CD4-positive, alpha-beta T cell treated with Interleukin-21 for 1 hour (primary cell): Measurements from ENCODE around the gene ARHGAP6.

ENCODE experiments used
- DNase-seq: peaks from one replicate; pipeline ENCODE4 v3.0.0-alpha.2; 2020

ARHGAP6 gene

DNA sequence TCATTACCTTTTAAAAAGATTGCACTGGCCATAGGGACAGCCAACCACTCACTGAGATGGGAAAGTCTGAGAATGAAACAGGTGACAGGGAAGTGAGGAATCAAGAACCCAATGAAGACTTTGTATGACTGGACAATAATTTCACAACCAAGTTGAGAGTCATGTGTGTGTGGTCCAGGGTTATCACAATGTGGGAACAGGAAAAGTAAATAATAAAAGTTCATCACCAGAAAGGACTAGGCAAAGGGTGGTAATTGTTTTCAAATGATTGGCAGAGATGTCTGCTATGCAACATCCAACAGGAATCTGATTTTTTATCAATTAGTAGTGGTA, 243.2 kb downstream of the ARHGAP6 start:
- no peak for DNase-seq

DNA sequence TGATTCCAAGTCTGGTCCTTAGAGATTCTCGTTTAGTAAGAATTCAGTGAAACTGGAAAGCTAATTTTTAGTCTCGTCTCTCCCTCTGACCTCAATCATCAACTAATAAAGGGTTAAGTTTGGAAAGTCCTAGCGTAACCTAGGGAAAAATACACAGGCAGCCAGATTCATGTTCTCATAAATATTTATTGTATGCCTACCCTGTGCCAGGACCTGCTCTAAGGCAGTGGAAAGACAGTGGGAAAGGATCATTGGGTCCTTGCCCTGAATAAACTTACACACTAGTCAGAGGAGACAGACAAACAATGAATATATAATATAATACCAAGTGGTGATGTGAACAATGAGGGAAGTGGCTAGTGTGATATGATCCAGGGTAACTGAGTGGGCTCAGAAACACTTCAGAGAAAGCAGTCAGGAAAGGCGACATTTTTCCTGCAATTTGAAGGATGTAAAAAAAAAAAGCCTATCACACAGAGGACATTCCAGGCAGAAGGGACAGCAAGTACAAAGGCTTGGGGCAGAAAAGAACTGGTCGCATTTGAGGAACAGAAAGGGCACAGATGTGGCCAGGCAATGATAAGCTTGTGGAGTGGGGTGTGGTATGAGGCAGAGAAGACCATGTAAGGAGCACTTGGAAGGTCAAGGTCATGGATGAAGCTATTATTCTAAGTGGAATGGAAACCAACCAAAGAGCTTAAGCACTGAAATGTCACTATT, 243.8 kb downstream of the ARHGAP6 start:
- DNase-seq: no peak

- DNase-seq: no peak
Measured at GRCh38 chrX:11420851-11421250, 244.9 kb downstream of the ARHGAP6 start.

- no peak for DNase-seq
Measured at GRCh38 chrX:11419102-11419501, 246.6 kb downstream of the ARHGAP6 start.

- no peak for DNase-seq
Measured at GRCh38 chrX:11416600-11416999, 249.1 kb downstream of the ARHGAP6 start.

GRCh38 chrX:11414091-11414490, 251.6 kb downstream of the ARHGAP6 start:
- no peak for DNase-seq

DNA sequence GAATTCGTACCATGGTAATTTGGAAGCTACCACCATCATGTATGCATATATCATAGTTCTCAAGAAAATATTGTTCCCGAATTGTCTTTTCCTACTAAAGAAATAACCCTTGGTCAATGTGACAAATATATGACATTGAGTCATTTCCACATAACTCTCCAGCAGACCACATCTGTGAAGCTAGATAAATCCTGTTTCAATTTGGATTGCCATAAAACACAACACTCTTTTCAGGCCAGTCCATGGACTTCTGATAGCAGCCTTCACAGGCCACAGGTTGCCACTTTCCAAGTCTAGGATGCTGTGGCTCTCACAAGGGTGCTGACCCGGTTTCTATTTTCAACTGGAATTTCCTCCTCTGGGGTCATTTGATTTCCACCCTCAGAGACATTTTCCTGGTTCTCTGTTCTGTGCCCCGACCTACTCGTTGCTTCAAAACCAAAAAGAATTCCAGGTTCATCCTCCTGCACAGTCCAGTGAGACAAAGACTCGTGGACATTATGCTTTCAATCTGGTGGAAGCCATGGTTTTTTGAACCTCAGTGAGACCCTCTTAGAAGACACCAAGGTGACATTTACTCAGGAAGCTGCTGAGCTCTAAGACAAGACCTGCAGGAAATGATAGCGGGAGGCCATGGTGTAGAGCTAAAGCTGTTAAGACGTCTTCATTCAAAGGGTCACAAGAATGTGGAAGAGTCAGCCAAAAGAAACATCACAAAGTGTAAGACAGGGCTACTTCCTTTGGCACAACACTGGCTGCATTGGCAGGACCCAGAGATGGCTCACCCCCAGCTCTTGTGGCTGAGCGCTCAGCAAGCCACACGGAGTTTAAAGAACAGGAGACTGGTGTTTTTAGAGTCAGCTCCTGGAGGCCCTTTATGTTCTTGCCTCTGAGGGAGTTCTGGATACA, 252.8 kb downstream of the ARHGAP6 start:
- no peak for DNase-seq

- DNase-seq: no peak
Measured at GRCh38 chrX:11409957-11410356, 255.8 kb downstream of the ARHGAP6 start.

GRCh38 chrX:11408783-11409182, 256.9 kb downstream of the ARHGAP6 start:
- DNase-seq: no peak

GRCh38 chrX:11408109-11408405, 257.7 kb downstream of the ARHGAP6 start:
- no peak for DNase-seq

DNA sequence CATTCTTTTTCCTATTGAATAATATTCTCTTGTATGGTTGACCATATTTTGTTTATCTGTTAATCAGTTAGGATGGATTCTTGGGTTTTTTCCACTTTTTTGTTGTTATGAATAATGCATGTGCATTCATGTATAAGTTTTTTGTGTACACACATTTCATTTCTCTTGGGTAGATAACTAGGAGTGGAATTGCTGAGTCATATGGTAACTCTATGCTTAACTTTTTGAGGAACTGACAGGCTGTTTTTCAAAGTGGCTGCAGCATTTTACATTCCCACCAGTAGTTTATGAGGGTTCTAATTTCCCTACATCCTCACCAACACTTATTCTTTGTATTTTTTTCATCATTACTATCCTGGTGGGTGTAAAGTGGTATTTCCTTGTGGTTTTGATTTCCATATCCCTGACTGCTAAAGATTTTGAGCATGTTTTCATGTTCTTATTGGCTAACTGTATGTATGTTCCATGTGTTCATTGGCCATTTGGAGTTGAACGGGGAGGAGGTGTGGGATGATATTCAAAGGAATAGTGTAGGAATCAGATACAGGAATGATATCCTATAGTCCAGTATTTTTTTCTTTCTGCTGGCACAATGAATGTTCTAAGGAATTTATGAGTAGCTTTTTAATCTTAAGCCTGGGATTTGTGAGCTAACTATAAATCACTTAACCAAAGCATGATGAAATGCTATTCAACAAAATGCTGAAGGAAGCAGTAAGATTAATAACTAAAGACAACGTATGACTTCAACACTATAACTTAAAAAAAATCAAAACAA, 258.2 kb downstream of the ARHGAP6 start:
- DNase-seq: no peak

DNA sequence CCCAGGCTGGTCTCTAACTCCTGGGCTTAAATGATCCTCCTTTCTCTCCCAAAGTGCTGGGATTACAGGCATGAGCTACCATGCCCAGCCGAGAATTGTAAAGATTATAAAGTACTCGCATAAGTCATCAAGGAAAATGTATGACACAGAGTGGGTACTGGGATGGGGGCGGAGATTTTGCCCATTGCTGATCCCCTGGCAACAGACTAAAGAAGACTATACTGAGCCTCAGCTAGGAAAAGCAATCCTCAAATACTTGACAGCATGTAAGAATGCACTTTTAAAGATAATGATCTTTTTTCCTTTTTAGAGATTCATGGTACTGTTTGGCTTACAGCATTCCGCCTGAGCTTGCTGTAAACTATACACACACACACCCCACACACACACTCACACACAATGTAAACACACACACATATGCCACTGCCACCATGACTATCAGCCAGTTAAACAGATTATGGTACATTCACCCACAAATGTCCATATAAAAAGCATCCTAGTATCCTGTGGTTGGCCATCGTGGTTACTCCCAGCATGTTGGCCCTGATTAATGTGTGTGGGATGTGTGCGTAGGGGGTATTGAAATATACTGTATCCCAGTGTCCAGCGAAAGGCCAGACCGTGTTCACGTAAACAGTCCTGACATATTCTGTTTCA, 259.5 kb downstream of the ARHGAP6 start:
- DNase-seq: no peak

DNA sequence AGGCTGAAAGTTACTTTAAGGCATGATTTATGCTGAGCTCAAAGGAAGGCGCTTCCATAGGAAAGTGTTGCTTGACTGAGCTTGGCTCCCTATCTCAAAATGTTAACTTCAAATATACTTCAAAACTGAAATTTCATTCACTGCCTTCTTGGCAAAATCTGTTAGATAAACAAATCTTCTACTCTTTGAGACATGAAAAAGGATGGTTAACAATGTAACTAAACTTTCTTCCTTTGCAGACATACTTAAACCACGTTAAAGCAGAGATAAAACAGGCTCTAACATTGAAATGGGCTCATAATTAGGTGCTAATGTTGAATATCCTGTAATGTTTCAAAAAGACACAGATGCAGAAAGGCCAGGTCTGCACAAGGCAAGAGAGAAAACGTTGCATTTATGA, 262.1 kb downstream of the ARHGAP6 start:
- no peak for DNase-seq

DNA sequence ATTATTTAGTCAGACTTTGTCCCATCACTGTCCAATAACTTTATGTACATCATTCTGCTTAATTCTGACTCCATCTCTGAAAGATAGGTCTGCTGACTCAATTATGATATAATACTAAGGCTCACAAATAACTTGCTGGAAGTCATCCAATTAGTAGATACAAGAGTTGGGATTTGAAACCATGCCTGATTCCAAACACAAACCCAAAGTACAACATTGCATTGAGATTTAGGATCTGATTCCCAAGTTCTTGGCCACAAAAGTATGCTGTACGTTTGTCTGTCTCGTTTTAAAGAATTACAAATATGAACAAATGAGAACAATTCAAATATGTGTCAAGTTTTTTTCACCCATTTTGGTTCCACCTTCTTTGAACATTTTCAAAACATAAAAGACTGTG, 263.8 kb downstream of the ARHGAP6 start:
- DNase-seq: no peak

DNA sequence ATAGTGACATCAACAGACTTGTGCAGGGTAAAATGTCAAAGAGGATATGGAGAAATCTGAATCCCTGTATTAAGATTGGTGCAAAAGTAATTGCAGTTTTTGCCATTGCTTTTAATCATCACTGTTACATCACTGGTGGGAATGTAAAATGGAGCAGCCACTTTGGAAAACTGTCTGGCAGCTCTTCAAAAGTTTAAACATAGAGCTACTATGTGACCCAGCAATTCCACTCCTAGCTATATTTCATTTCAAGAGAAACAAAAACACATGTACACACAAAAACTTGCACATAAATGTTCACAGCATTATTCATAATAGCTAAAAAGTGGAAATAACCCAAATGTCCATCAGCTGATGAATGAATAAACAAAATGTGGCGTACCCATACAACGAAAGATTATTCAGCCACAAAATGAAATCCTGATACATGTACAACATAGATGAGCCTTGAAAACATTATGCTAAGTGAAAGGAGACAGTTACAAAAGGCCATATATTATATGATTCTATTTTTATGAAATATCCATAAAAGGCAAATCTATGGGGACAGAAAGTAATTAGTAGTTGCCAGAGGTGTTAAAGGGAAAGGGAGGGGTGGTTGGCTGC, 266.1 kb downstream of the ARHGAP6 start:
- no peak for DNase-seq

DNA sequence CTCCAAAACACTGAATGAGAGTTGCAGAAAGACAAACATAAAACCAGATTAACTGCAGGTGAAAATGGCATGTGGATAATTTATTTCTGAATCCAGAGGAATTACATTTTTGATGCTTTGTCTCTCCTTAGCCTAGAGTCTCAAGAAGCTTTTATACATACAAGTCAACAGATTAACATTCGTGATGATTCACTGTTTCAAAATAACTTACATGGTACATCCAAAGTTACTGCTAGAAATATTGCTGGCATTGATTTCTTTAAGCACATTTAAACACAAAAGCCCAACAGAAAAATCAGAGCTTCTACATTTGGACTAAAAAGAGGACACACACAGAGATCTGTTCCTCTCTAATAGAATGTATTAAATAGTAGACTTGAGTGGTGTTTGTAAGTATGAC, 266.9 kb downstream of the ARHGAP6 start:
- DNase-seq: no peak

GRCh38 chrX:11398139-11398538, 267.6 kb downstream of the ARHGAP6 start:
- no peak for DNase-seq

DNA sequence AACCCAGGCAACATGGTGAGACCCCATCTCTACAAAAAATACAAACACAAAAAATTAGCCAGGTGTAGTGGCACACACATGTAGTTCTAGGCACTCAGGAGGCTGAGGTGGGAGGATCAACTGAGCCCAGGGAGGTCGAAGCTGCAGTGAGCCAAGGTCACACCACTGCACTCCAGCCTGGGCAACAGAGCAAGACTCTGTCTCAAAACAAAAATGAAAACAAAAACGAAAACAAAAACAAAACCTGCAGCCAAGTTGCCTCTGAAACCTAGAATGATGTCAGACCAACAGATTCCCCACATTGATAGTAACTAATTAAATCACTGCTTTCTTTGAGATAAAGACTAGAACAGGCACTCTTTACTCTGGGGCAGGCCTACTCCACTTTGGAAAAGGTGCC, 268.0 kb downstream of the ARHGAP6 start:
- DNase-seq: no peak

GRCh38 chrX:11395859-11396258, 269.9 kb downstream of the ARHGAP6 start:
- DNase-seq: no peak

DNA sequence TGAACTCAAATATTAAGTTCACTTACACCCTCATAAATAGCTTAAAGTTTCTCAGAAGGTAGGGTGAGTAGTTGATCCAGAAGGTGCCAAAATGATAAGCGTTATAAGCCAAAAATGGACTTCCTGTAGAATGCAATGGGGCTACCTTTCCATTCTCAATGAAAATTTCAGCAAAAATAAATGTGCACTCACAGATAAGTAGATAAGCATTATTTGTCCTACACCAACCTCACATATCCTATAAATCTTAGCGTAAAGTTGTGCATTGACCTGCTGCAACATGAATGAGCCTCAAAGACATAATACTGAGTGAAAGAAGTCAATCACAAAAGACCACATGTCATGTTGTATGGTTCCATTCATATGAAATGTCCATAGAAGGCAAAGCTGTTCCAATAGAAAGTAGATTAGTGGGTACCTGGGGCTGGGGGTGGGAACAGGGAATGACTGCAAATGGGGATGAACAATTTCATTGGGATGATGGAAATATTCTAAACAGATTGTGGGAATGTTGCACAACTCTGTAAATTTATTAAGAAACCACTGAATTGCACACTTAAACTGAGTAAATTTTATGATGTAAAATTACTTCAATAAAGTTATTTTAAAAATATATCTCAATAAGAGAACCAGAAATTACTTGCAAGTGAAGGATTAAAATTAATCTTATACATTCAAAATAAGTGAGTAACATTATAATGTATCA, 271.6 kb downstream of the ARHGAP6 start:
- DNase-seq: no peak

DNA sequence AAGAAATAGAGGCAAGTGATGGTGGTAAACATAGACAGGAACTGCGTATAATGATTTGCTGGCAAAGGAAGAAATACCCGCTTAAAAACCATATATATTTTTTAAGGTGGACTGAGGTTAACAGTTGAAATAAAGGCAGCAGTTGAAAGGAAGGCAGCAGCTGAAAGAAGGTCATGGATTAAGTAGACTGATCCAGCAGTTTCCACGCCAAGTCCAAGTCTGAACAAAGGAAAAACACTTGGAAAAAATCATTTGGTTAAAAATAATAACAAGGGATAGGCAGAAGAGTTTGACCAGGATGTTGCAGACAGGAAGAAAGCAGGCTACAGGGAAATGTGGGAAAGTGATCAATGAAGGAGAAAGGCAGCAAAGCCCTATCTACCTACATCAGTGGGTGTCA, 278.9 kb downstream of the ARHGAP6 start:
- no peak for DNase-seq

- no peak for DNase-seq
Measured at GRCh38 chrX:11386001-11386523, 279.7 kb downstream of the ARHGAP6 start.
